ENCODE measurements around the gene OSBP2.

DNA sequence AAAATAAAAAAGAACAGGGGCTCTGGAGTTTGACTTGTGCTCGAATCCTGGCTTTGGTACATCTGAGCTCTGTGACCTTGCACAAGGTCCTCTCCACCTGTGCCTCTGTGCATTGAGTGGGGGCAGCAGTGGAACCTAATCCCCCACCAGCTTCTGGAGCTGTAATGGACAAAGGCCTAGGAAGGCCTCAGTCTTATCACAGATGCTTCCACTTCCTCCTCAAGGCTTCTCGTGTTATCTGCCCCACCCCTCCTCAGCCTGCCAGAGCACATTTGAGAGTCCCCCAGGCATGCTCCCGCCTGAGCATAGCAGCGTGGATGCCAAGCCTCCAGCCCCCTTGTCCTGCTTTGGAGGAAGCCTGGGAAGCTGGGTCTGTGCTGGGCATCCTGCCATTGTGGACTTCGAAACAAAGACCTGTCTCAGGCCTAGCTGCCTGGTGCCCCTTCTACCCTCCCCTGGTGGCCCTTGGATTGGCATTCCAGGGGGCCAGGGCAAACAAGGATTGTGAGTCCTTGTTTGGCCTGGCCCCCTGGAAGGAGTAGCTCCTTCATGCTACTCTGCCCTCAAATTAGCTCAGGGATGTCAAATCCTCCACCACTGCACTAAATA lies 44.1 kb upstream of the OSBP2 start:
- TF ChIP-seq, protein P1, sequence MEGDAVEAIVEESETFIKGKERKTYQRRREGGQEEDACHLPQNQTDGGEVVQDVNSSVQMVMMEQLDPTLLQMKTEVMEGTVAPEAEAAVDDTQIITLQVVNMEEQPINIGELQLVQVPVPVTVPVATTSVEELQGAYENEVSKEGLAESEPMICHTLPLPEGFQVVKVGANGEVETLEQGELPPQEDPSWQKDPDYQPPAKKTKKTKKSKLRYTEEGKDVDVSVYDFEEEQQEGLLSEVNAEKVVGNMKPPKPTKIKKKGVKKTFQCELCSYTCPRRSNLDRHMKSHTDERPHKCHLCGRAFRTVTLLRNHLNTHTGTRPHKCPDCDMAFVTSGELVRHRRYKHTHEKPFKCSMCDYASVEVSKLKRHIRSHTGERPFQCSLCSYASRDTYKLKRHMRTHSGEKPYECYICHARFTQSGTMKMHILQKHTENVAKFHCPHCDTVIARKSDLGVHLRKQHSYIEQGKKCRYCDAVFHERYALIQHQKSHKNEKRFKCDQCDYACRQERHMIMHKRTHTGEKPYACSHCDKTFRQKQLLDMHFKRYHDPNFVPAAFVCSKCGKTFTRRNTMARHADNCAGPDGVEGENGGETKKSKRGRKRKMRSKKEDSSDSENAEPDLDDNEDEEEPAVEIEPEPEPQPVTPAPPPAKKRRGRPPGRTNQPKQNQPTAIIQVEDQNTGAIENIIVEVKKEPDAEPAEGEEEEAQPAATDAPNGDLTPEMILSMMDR (IDR thresholded peaks at IDR 0.05): no peak
- TF ChIP-seq EZH2phosphoT487 (IDR thresholded peaks at IDR 0.05): no peak

Measured in neural progenitor cell (in vitro differentiated cells).